ENCODE results near the gene RASIP1.
"Not testable (repeated sequence)": the region's sequence is repeated elsewhere in the genome, so short reads cannot be mapped to it uniquely, and the experiment has no call there.

- not testable (repeated sequence) for TF ChIP-seq POLR2AphosphoS5 (IDR thresholded peaks at IDR 0.05; ENCODE audit: low read depth, low read length); POLR2A (IDR thresholded peaks at IDR 0.05; ENCODE audit: low read depth, low read length); TAF1 (IDR thresholded peaks at IDR 0.05; ENCODE audit: borderline replicate concordance, low read depth, low read length)
Observed at GRCh38 chr19:48680006-48680405, 60.4 kb downstream of the RASIP1 start.

Measured in GM12892 (cell line).